Urinary bladder (tissue), 4 donors: ENCODE measurements around the gene LINC00305. TPM values are rescaled to one million over a fixed set of nuclear protein-coding genes. Genes with fewer than 3 reads are reported as not detected.

Experiments
- DNase-seq: peaks from one replicate; pipeline ENCODE4 v3.0.0-alpha.2; 2015; ENCODE audit errors: extremely low spot score
- H3K27ac ChIP-seq: one replicate; pipeline ENCODE4 v1.5.1; 2013; ENCODE audit warnings: low read depth, mild to moderate bottlenecking, moderate library complexity
- H3K36me3 ChIP-seq: one replicate; pipeline ENCODE4 v1.6.1; 2013; ENCODE audit warnings: mild to moderate bottlenecking, moderate library complexity; ENCODE audit not compliant: insufficient read depth
- H3K4me1 ChIP-seq: one replicate; pipeline ENCODE4 v1.6.1; 2013; ENCODE audit warnings: mild to moderate bottlenecking, moderate library complexity; ENCODE audit not compliant: insufficient read depth
- H3K4me3 ChIP-seq: one replicate; pipeline ENCODE4 v1.5.1; 2013; ENCODE audit warnings: low read depth, low read length
- WGBS: extraction: QIAGEN DNeasy Blood & Tissue Kit; methylation state at CpG from one replicate; pipeline ENCODE4 v1.1.7; 2013; 5-methylcytosine and 5-hydroxymethylcytosine counted together
- polyA plus RNA-seq: library from polyadenylated mRNA; stranded (reverse); fragments of 200-250 nt; gene quantifications from one replicate; pipeline ENCODE4 v1.2.3, GENCODE V29; 2013
- total RNA-seq: library from RNA; depleted of rRNA; stranded (reverse); fragments of >200 nt; gene quantifications from one replicate; pipeline ENCODE4 v1.2.3, GENCODE V29; 2014
- donor health status: healthy with polysubstance abuse.
- donor health status: healthy.

LINC00305 gene
- total and polyA plus RNA-seq, 2 donors: not detected

GRCh38 chr18:64037812-64038414 lies 111.0 kb downstream of the LINC00305 start:
- WGBS: 18% methylated on average over 3 of the region's 3 CpGs
- H3K27ac ChIP-seq: no peak overlapping the region
- no peaks in the 10 kb centered on the region for H3K36me3 ChIP-seq
- no peak overlapping the region for H3K4me3 ChIP-seq
- DNase-seq: no peak
- no peaks in the 10 kb centered on the region for H3K4me1 ChIP-seq

DNA sequence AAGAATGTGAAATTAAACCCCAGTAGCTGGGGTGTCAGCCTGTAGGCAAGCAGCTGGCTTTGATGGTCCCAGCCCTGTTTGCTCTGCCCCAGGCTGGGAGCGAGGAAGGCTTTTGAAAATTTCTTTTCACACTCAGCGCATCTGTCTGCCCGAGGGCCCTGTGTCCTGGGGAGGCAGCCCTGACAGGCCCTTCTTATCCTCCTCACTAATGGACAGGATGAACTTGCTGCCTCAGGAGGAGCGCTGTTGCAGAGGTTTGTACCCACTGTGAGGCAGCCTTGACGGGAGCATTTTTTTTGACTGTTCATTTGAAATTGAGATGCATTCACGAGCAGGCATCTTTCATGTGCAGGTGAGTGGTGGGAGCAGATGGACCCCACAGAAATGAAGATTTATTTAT lies 116.6 kb downstream of the LINC00305 start:
- no peaks in the 10 kb centered on the region for H3K4me1 ChIP-seq
- 63% methylated on average over 6 of the region's 6 CpGs for WGBS
- no peak overlapping the region for H3K4me3 ChIP-seq
- H3K27ac ChIP-seq: no peak overlapping the region
- no peak for DNase-seq
- no peaks in the 10 kb centered on the region for H3K36me3 ChIP-seq

DNA sequence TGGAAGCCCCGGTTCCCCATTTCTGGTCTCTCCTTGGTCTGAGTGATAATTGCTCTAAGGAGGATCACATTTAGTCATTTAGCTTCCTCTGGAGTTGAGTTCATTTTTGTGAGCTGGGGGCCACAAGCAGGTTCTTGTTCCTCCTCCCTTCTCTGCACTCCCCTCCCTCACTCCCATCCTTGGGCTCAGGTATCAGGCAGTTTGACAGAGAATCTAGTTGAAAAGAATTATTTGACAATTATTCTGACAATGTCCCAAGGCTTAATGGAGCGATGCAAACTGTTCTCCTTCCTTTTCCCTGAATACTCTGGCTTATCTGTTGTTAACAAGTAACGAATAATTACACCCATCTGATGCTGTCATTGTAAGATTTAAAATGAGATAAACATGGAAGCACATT lies 117.5 kb downstream of the LINC00305 start:
- no peaks in the 10 kb centered on the region for H3K4me1 ChIP-seq
- H3K36me3 ChIP-seq: no peaks in the 10 kb centered on the region
- H3K4me3 ChIP-seq: no peak overlapping the region
- no peak for DNase-seq
- WGBS: 77% methylated on average over 3 of the region's 3 CpGs
- no peak overlapping the region for H3K27ac ChIP-seq

Other genes with a start within 250 kb of the LINC00305 start
- 0.21 TPM for gene SERPINB10, start 241.1 kb downstream of the LINC00305 start, total RNA-seq
- gene SERPINB10, start 241.1 kb downstream of the LINC00305 start, polyA plus RNA-seq: not detected
- 0.11 TPM for gene HMSD, start 199.8 kb downstream of the LINC00305 start, total RNA-seq
- not detected for gene HMSD, start 199.8 kb downstream of the LINC00305 start, polyA plus RNA-seq
- gene SERPINB8, start 179.0 kb downstream of the LINC00305 start, total RNA-seq: 3.5 TPM
- 6.4 TPM for gene SERPINB8, start 179.0 kb downstream of the LINC00305 start, polyA plus RNA-seq